CD14-positive monocyte (primary cell): ENCODE data around the gene PARS2. TPM values are rescaled to one million over a fixed set of nuclear protein-coding genes. Genes with fewer than 3 reads are reported as not detected.

Source experiments
- DNase-seq, 3 donors: peaks; one replicate each; pipeline ENCODE4 v3.0.0-alpha.2; 2011 to 2022
- H2AFZ ChIP-seq: 2 replicates; pipeline ENCODE4 v1.6.0; 2012; ENCODE audit warnings: mild to moderate bottlenecking, low read depth, low read length, inconsistent platforms; ENCODE audit not compliant: insufficient read depth, poor library complexity, severe bottlenecking
- H3K27ac ChIP-seq, 2 donors: 1 replicate in 1 of 2; 2 replicates in 1 of 2; pipeline ENCODE4 v1.5.1; 2012 to 2013; ENCODE audit warnings: low read length in 2 of 2, control low read depth in 1 of 2, inconsistent platforms in 1 of 2, low read depth in 1 of 2, mild to moderate bottlenecking in 1 of 2
- H3K27me3 ChIP-seq, 2 donors: one replicate each; pipeline versions ENCODE4 v1.6.0 to v1.6.1; 2011 to 2013; ENCODE audit warnings: low read length in 2 of 2; ENCODE audit not compliant: control insufficient read depth in 2 of 2, insufficient read depth in 2 of 2
- H3K36me3 ChIP-seq, 2 donors: replicated peaks in 1 of 2; 1 replicate in 1 of 2; 2 replicates in 1 of 2; pipeline versions ENCODE4 v1.5.1 to v1.6.1; 2012 to 2013; ENCODE audit warnings: low read length in 2 of 2, control low read depth in 1 of 2, inconsistent platforms in 1 of 2, mild to moderate bottlenecking in 1 of 2; ENCODE audit not compliant: insufficient read depth in 2 of 2, control insufficient read depth in 1 of 2
- H3K4me1 ChIP-seq, 2 donors: 1 replicate in 1 of 2; 2 replicates in 1 of 2; pipeline versions ENCODE4 v1.5.1 to v1.6.1; 2012 to 2013; ENCODE audit warnings: low read length in 2 of 2, control low read depth in 1 of 2, inconsistent platforms in 1 of 2, mild to moderate bottlenecking in 1 of 2, moderate library complexity in 1 of 2; ENCODE audit not compliant: insufficient read depth in 2 of 2, control insufficient read depth in 1 of 2
- H3K4me2 ChIP-seq: replicated peaks from 2 replicates; pipeline ENCODE3; 2012; ENCODE audit warnings: low read length, moderate library complexity, mild to moderate bottlenecking; ENCODE audit not compliant: poor library complexity, severe bottlenecking; ENCODE audit errors: extremely low read depth
- H3K4me3 ChIP-seq, 3 experiments: fragments of 200-600 bp in 1 of 3; sonication (generic) in 1 of 3; replicated peaks in 1 of 3; 1 replicate in 2 of 3; 2 replicates in 1 of 3; pipeline ENCODE4 v1.5.1; 2011 to 2013; ENCODE audit warnings: low read length in 3 of 3, mild to moderate bottlenecking in 3 of 3, control low read depth in 2 of 3, low read depth in 2 of 3, inconsistent platforms in 1 of 3, moderate library complexity in 1 of 3
- H3K79me2 ChIP-seq: 2 replicates; pipeline ENCODE4 v1.6.0; 2012; ENCODE audit warnings: mild to moderate bottlenecking, control low read depth, inconsistent platforms, low read length, moderate library complexity; ENCODE audit not compliant: insufficient read depth
- H3K9ac ChIP-seq: 2 replicates; pipeline ENCODE4 v1.6.0; 2017; ENCODE audit warnings: low read length, mild to moderate bottlenecking; ENCODE audit not compliant: insufficient read depth, poor library complexity, severe bottlenecking
- H3K9me3 ChIP-seq, 2 donors: replicated peaks in 1 of 2; 1 replicate in 1 of 2; 2 replicates in 1 of 2; pipeline versions ENCODE4 v1.5.1 to v1.6.1; 2012 to 2013; ENCODE audit warnings: low read length in 2 of 2, control low read depth in 1 of 2; ENCODE audit not compliant: control insufficient read depth in 1 of 2, insufficient read depth in 1 of 2
- H4K20me1 ChIP-seq: 2 replicates; pipeline ENCODE4 v1.6.0; 2012; ENCODE audit warnings: mild to moderate bottlenecking, low read length, control low read depth, moderate library complexity; ENCODE audit not compliant: insufficient read depth
- H3K27ac Mint-ChIP-seq, 7 donors: one replicate each; pipeline ENCODE4 v1.8.0; 2020; ENCODE audit warnings: mild to moderate bottlenecking in 7 of 7, mixed read lengths in 7 of 7, moderate library complexity in 6 of 7, inconsistent platforms in 2 of 7
- H3K27me3 Mint-ChIP-seq, 3 donors: one replicate each; pipeline ENCODE4 v1.8.0; 2021 to 2022; ENCODE audit warnings: low read depth in 3 of 3, mild to moderate bottlenecking in 3 of 3, mixed read lengths in 3 of 3, moderate library complexity in 3 of 3, inconsistent platforms in 1 of 3
- H3K36me3 Mint-ChIP-seq, 2 donors: one replicate each; pipeline ENCODE4 v1.8.0; 2020; ENCODE audit warnings: mixed read lengths in 2 of 2, inconsistent platforms in 1 of 2, mild to moderate bottlenecking in 1 of 2
- H3K4me1 Mint-ChIP-seq: one replicate; pipeline ENCODE4 v1.8.0; 2020; ENCODE audit warnings: mild to moderate bottlenecking, mixed read lengths
- H3K4me3 Mint-ChIP-seq, 2 donors: one replicate each; pipeline ENCODE4 v1.8.0; 2020; ENCODE audit warnings: mild to moderate bottlenecking in 2 of 2, mixed read lengths in 2 of 2, moderate library complexity in 1 of 2
- H3K9me3 Mint-ChIP-seq, 7 donors: one replicate each; pipeline ENCODE4 v1.8.0; 2020 to 2022; ENCODE audit warnings: mixed read lengths in 7 of 7, mild to moderate bottlenecking in 6 of 7, moderate library complexity in 6 of 7, inconsistent platforms in 2 of 7
- WGBS: methylation state at CpG from one replicate; pipeline ENCODE4 v1.1.5; 2013; ENCODE audit warnings: missing lambda C conversion rate; ENCODE audit not compliant: insufficient coverage; 5-methylcytosine and 5-hydroxymethylcytosine counted together
- intact Hi-C, 2 donors: fragments of 100-400 bp; cut with micrococcal nuclease; formaldehyde crosslinking; loops; one replicate each; pipeline versions ENCODE4 v1.15.0 to v1.15.1; 2023
- polyA plus RNA-seq, 3 donors: library from polyadenylated mRNA; depleted of rRNA in 1 of 3; unstranded in 2 of 3; stranded (reverse) in 1 of 3; fragments of 300-500 nt in 2 of 3; fragments of >200 nt in 1 of 3; fragmentation: Illumina TruSeq in 2 of 3; gene quantifications; 1 replicate in 2 of 3; 2 replicates in 1 of 3; pipeline ENCODE4 v1.2.3, GENCODE V29; 2012 to 2021
- TF ChIP-seq, protein P1 (sequence below): fragments of 200-600 bp; IDR thresholded peaks from one replicate; pipeline ENCODE4 v1.8.0; 2022; ENCODE audit warnings: antibody characterized with exemption, mild to moderate bottlenecking

Gene PARS2
- polyA plus RNA-seq, 3 donors, result 0.73 to 1.2 (median 0.92) TPM

DNA sequence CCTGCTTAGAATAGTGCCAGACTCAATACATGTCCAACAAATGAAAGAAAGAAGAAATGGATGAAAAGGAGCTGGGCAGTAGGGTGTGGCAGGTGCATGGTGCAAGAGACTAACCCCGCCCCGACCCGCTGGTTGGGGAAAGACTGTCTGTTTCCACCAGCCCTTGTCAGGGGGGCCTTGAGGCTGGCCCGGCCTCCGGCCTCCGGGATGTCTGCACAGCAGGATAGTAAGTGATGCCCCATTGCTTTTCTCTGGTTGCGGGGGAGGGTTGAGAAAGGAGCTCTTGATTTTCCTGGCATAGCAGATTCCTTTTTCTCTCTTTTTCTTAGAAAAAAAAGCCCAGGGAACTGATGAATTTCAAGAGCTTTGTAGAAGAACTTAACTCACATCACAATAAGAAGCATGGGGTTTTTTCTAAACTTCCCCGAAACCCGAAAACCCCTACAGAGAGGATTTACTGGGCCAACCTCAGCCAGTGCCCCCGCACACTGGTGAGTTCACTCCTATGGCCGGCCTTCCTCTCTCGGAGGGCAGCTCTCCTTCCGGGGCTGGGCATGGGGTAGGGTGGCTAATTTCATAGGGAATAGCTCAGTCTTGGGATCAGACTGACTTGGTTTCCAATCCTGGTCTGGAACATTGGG lies 49.3 kb upstream of the PARS2 start:
- peaks cover 3% of the 10 kb centered on the region for H3K4me1 Mint-ChIP-seq
- Histone ChIP-seq H3K27ac (no peak overlapping the region), H3K4me2 (no peak overlapping the region), H3K9me3 (no peaks in the 10 kb centered on the region), H3K9ac (no peak overlapping the region), H3K27me3 (no peaks in the 10 kb centered on the region), H2AFZ (no peak overlapping the region), H3K79me2 (no peaks in the 10 kb centered on the region), H3K36me3 (no peaks in the 10 kb centered on the region), H3K4me1 (no peaks in the 10 kb centered on the region), H4K20me1 (no peaks in the 10 kb centered on the region), H3K4me3 (no peak overlapping the region)
- no peak overlapping the region for H3K27ac Mint-ChIP-seq
- WGBS, result 89% methylated on average over 6 of the region's 13 CpGs
- TF ChIP-seq, protein P1, sequence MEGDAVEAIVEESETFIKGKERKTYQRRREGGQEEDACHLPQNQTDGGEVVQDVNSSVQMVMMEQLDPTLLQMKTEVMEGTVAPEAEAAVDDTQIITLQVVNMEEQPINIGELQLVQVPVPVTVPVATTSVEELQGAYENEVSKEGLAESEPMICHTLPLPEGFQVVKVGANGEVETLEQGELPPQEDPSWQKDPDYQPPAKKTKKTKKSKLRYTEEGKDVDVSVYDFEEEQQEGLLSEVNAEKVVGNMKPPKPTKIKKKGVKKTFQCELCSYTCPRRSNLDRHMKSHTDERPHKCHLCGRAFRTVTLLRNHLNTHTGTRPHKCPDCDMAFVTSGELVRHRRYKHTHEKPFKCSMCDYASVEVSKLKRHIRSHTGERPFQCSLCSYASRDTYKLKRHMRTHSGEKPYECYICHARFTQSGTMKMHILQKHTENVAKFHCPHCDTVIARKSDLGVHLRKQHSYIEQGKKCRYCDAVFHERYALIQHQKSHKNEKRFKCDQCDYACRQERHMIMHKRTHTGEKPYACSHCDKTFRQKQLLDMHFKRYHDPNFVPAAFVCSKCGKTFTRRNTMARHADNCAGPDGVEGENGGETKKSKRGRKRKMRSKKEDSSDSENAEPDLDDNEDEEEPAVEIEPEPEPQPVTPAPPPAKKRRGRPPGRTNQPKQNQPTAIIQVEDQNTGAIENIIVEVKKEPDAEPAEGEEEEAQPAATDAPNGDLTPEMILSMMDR, result no peak
- H3K4me3 Mint-ChIP-seq, result no peak overlapping the region
- H3K27me3 Mint-ChIP-seq, result no peaks in the 10 kb centered on the region
- no peak for DNase-seq
- intact Hi-C loops, result no loop called here
- peaks cover 0 to 3% (median 0%) of the 10 kb centered on the region in 7 donors for H3K9me3 Mint-ChIP-seq
- no peaks in the 10 kb centered on the region for H3K36me3 Mint-ChIP-seq

DNA sequence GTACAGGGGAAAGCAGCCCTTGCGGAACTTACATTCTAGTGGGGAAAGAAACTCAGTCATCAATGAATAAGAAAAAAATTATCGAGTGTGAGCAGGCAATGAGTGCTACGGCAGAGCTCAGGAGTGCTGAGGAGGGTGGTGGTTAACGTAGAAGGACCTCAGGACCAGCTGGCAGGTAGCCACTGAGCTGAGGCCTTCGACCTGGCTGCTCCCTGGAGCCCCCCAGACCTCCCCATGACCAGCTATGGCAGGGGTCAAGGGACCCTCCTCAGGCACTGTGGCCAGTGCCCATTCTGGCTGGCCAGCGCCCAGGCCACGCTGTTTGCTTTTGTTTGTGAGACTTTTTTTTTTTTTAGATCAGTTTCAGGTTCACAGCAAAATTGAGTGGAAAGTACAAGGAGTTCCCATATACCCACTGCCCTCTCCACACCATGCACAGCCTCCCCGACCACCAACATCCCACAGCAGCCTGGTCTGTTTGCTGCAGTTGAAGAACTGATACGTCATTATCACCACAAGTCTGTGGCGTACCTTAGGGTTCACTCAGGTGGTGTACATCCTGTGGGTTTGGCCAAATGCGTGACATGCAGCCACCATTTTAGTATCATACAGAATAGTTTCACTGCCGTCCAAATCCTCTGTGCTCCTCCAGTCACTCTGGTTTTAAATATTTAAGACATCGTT lies 48.6 kb upstream of the PARS2 start:
- peaks cover 0 to 3% (median 0%) of the 10 kb centered on the region in 7 donors for H3K9me3 Mint-ChIP-seq

More for the DNA sequence above, 48.6 kb upstream of the PARS2 start:
- Histone ChIP-seq H3K27ac (no peak overlapping the region), H3K4me3 (no peak overlapping the region), H3K79me2 (no peaks in the 10 kb centered on the region), H2AFZ (no peak overlapping the region), H4K20me1 (no peaks in the 10 kb centered on the region), H3K27me3 (no peaks in the 10 kb centered on the region), H3K4me1 (peaks cover 0 to 3% of the 10 kb centered on the region in 2 donors), H3K9ac (no peak overlapping the region), H3K4me2 (no peak overlapping the region), H3K36me3 (no peaks in the 10 kb centered on the region), H3K9me3 (no peaks in the 10 kb centered on the region)
- Mint-ChIP-seq H3K4me3 (no peak overlapping the region), H3K4me1 (peaks cover 5% of the 10 kb centered on the region), H3K36me3 (no peaks in the 10 kb centered on the region), H3K27me3 (peaks cover 0 to 2% (median 0%) of the 10 kb centered on the region in 3 donors), H3K27ac (no peak overlapping the region)
- intact Hi-C loops, result no loop called here
- 88% methylated on average over 8 of the region's 13 CpGs for WGBS
- no peak for DNase-seq
- TF ChIP-seq, protein P1, result no peak
